Right lobe of liver (tissue), 6 donors: ENCODE data around the gene DMWD. TPM values are rescaled to one million over a fixed set of nuclear protein-coding genes. Genes with fewer than 3 reads are reported as not detected.
A peak's percentile ranks its signal among the peaks of the same experiment; 100 is the strongest.

Experiments
- ATAC-seq, 4 donors: fragments of 200-7000 bp; cut with Tn5 transposase; one replicate each; pipeline ENCODE4 v1.9.1; 2020; ENCODE audit warnings: mild to moderate bottlenecking in 4 of 4, moderate library complexity in 4 of 4
- DNase-seq, 3 donors: peaks; one replicate each; pipeline ENCODE4 v3.0.0-alpha.2; 2020
- H3K27ac ChIP-seq, 3 donors: fragments of 200-600 bp; one replicate each; pipeline ENCODE4 v1.8.0; 2022
- H3K27me3 ChIP-seq, 2 donors: fragments of 200-600 bp; one replicate each; pipeline ENCODE4 v1.8.0; 2022
- H3K36me3 ChIP-seq, 4 donors: fragments of 200-600 bp; sonication (generic) in 1 of 4; one replicate each; pipeline versions ENCODE4 v1.5.1 to v1.8.0; 2017 to 2022; ENCODE audit warnings: control low read depth in 1 of 4
- H3K4me1 ChIP-seq, 4 donors: fragments of 200-600 bp; sonication (generic) in 1 of 4; one replicate each; pipeline versions ENCODE4 v1.5.1 to v1.8.0; 2017 to 2022; ENCODE audit warnings: control low read depth in 1 of 4
- H3K4me3 ChIP-seq, 3 donors: fragments of 200-600 bp; one replicate each; pipeline ENCODE4 v1.8.0; 2022
- H3K9me3 ChIP-seq, 4 donors: fragments of 200-600 bp; sonication (generic) in 1 of 4; one replicate each; pipeline versions ENCODE4 v1.5.1 to v1.8.0; 2017 to 2022; ENCODE audit warnings: control low read depth in 1 of 4
- POLR2A ChIP-seq: fragments of 450-650 bp; IDR thresholded peaks from one replicate; pipeline ENCODE4 v1.6.1; 2017; ENCODE audit warnings: antibody characterized with exemption, mild to moderate bottlenecking
- WGBS: methylation state at CpG from one replicate; pipeline ENCODE4 v1.1.6; 2018; ENCODE audit warnings: low coverage, low lambda C conversion rate; ENCODE audit not compliant: insufficient coverage; ENCODE audit errors: missing lambda C conversion rate; 5-methylcytosine and 5-hydroxymethylcytosine counted together
- intact Hi-C, 2 donors: fragments of 100-400 bp; cut with DNase I; formaldehyde crosslinking; loops; one replicate each; pipeline versions ENCODE4 v1.11.2 to v1.14.1; 2022
- total RNA-seq, 6 experiments: library from RNA; depleted of rRNA in 2 of 6; stranded (reverse); fragments of >200 nt in 2 of 6; fragmentation: NEBNext Ultra II Directional in 3 of 6; extraction: Animal tissue kit (Norgen Biotek cat#: 25700) in 3 of 6; gene quantifications; one replicate each; pipeline versions ENCODE4 v1.1.0 to v1.2.4, GENCODE V29; 2016 to 2023
- TF ChIP-seq, protein P1 (sequence below), 4 donors: fragments of 200-600 bp in 3 of 4; fragments of 450-650 bp in 1 of 4; IDR thresholded peaks; one replicate each; pipeline versions ENCODE4 v1.5.1 to v1.8.0; 2016 to 2022; ENCODE audit warnings: antibody characterized with exemption in 4 of 4, mild to moderate bottlenecking in 2 of 4
- donor health status: DM: no; HTN: yes; CAD: no.
- donor health status: DM: no; HTN: no; CAD: no.
- donor health status: DM: no; HTN: no; CAD: no.
- donor health status: DM: no; HTN: yes; CAD: no.
- donor health status: DM: no; HTN: yes; CAD: no.

The DMWD gene
- total RNA-seq, 6 experiments from 2014 or later = 8.3 to 14.3 (median 11.9) TPM

DNA sequence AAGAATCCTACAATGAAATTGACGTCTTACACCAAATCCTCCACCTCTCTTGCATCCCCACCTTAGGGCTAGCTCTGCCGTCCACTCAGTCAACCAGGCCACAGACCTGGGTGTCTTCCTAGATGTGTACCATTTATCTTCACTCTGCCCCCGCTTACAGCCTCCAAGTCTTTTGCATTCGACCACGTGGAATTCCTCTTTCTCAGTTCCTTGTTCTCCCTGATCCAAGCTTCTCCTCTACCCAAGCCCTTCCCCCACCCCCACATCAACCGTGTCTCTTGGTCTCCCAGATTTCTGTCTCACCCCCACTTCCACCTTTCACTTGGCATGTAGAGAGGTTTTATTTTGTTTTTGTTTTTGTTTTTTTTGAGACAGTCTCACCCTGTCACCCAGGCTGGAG is 1.2 kb upstream of the DMWD start:
- intact Hi-C loops = no loop called here
- Histone ChIP-seq H3K36me3 (no peaks in the 10 kb centered on the region), H3K27me3 (no peaks in the 10 kb centered on the region), H3K4me1 (peaks cover 0 to 17% (median 2%) of the 10 kb centered on the region in 4 donors), H3K9me3 (no peaks in the 10 kb centered on the region), H3K4me3 (no peak overlapping the region), H3K27ac (no peak overlapping the region)
- WGBS = 39% methylated on average over 6 of the region's 6 CpGs
- no peak for ATAC-seq
- no peak for TF ChIP-seq POLR2A
- TF ChIP-seq, protein P1, sequence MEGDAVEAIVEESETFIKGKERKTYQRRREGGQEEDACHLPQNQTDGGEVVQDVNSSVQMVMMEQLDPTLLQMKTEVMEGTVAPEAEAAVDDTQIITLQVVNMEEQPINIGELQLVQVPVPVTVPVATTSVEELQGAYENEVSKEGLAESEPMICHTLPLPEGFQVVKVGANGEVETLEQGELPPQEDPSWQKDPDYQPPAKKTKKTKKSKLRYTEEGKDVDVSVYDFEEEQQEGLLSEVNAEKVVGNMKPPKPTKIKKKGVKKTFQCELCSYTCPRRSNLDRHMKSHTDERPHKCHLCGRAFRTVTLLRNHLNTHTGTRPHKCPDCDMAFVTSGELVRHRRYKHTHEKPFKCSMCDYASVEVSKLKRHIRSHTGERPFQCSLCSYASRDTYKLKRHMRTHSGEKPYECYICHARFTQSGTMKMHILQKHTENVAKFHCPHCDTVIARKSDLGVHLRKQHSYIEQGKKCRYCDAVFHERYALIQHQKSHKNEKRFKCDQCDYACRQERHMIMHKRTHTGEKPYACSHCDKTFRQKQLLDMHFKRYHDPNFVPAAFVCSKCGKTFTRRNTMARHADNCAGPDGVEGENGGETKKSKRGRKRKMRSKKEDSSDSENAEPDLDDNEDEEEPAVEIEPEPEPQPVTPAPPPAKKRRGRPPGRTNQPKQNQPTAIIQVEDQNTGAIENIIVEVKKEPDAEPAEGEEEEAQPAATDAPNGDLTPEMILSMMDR (IDR thresholded peaks at IDR 0.05) = no peak
- DNase-seq = no peak

DNA sequence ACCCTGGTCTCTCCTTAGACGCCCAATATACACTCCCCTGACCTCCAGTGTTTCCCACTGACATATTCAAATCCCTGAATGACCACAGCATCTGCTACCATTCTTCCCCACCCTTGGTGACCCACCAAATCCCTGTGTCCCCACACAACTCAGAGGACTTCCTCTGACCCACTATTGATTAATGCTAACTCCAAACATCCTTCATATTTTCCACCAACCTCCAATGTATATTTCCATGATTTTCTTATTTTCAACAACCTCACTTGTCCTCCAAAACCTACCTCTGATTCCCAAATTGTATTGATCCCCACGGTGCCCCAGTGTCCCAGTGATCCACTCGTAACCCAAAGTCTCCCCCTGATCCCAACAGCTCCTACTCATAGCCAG is 526 bp upstream of the DMWD start:
- no peak overlapping the region for H3K4me3 ChIP-seq
- H3K27me3 ChIP-seq = no peaks in the 10 kb centered on the region
- ATAC-seq (no peak), DNase-seq (no peak)
- no peaks in the 10 kb centered on the region for H3K9me3 ChIP-seq
- no peaks in the 10 kb centered on the region for H3K36me3 ChIP-seq
- 17% methylated on average over 3 of the region's 3 CpGs for WGBS
- TF ChIP-seq, protein P1 (IDR thresholded peaks at IDR 0.05) = no peak
- TF ChIP-seq POLR2A = no peak
- intact Hi-C loops = no loop called here
- no peak overlapping the region for H3K27ac ChIP-seq
- H3K4me1 ChIP-seq = peaks cover 0 to 15% (median 2%) of the 10 kb centered on the region in 4 donors

DNA sequence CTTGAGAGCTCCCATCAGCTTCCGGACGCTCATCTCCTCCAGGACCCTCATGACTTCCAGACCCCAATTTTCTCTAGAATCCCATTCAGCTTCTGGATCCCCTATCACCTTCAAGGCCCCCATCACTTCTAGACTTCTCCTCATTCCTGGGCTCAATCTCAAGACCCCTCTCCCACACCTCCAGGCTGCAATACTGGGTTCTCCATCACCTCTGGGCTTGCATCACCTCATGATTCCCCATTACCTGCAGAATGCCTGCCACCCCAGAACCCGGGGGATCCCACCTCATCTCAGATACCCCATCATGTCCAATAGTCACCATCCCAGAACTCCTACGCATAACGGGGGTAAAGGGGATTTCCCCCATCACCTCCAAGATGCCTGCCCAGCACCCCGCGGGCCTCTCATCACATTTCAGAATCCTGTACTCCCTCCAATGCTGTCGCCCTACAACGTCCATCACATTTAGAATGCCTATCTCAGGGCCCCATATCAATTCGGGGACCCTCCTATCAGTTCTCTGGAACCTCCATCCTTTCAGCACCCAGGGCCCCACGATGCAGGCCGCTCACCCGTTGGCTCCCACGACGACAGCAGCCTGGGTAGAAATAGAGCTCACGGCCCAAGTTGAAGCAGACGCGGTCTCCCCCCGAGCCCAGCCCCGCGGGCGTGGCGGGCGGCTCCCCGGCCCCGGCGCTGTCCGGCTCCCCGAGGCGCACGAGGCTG is 738 bp downstream of the DMWD start:
- 23% methylated on average over 10 of the region's 31 CpGs for WGBS
- TF ChIP-seq, protein P1 (IDR thresholded peaks at IDR 0.05) = no peak
- TF ChIP-seq POLR2A = no peak
- intact Hi-C loops = no loop called here

DNA sequence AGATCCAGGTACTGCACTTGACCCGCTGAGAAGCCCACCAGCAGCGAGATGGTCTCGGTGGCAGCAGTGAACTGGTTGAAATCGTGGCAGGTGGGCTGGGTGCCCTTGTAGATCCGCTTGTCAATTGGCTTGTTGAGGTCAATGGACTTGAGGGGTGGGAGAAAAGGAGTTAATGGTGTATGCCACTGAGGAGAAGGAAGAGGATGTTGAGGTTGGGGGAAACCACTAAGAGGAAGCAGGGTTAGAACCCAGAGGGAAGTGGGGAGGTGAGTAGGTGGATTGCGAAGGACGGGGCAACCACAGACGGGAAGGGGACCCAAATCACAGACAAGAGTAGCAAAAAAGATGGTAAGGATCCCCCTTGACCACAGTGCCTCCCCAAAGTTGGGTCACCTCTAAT is 1.7 kb downstream of the DMWD start:
- TF ChIP-seq POLR2A = no peak
- TF ChIP-seq, protein P1 (IDR thresholded peaks at IDR 0.05) = no peak
- H3K27ac ChIP-seq = no peak overlapping the region
- intact Hi-C loops = no loop called here
- ATAC-seq (no peak), DNase-seq (no peak)
- H3K27me3 ChIP-seq = no peaks in the 10 kb centered on the region
- H3K9me3 ChIP-seq = no peaks in the 10 kb centered on the region
- no peaks in the 10 kb centered on the region for H3K36me3 ChIP-seq
- no peak overlapping the region for H3K4me3 ChIP-seq
- H3K4me1 ChIP-seq = peaks cover 0 to 15% (median 2%) of the 10 kb centered on the region in 4 donors
- WGBS = 71% methylated on average over 5 of the region's 8 CpGs

More for the DNA sequence above, 738 bp downstream of the DMWD start:
- Histone ChIP-seq H3K9me3 (no peaks in the 10 kb centered on the region), H3K4me3 (peak overlapping the region; percentile 54 to 97 (median 59)), H3K27ac (no peak overlapping the region), H3K27me3 (no peaks in the 10 kb centered on the region), H3K4me1 (peaks cover 0 to 15% (median 2%) of the 10 kb centered on the region in 4 donors), H3K36me3 (no peaks in the 10 kb centered on the region)
- no peak for DNase-seq
- no peak for ATAC-seq
